Vagina (tissue), 2 donors: ENCODE results near the gene SPTBN1.

Experiments used
- CTCF ChIP-seq, 3 experiments: fragments of 450-650 bp in 2 of 3; fragments of 200-600 bp in 1 of 3; sonication (generic) in 1 of 3; IDR thresholded peaks; one replicate each; pipeline ENCODE4 v1.5.1; 2017 to 2019; ENCODE audit warnings: antibody characterized with exemption in 3 of 3, mild to moderate bottlenecking in 2 of 3, moderate library complexity in 2 of 3
- POLR2AphosphoS5 ChIP-seq, 2 donors: sonication (generic); formaldehyde crosslinking; IDR thresholded peaks; one replicate each; pipeline ENCODE4 v1.9.0; 2017; ENCODE audit warnings: antibody characterized with exemption in 2 of 2, mild to moderate bottlenecking in 2 of 2, low read depth in 1 of 2; ENCODE audit not compliant: insufficient read depth in 1 of 2

- TF ChIP-seq POLR2AphosphoS5 (IDR thresholded peaks at IDR 0.05; ENCODE audit: insufficient read depth in 1 of 2, low read depth in 1 of 2) (no peak), CTCF (IDR thresholded peaks at IDR 0.05) (no peak)
Observed at GRCh38 chr2:54649633-54650032, 193.5 kb downstream of the SPTBN1 start.
